KG1 (cell line): ENCODE measurements around the gene MTMR12.
"Not testable (repeated sequence)": the region's sequence is repeated elsewhere in the genome, so short reads cannot be mapped to it uniquely, and the experiment has no call there.

Source experiments
- DNase-seq: peaks from one replicate; lab custom pipeline; 2025; lab: John Stamatoyannopoulos, UW

MTMR12 gene

GRCh38 chr5:32232441-32233219, 80.1 kb downstream of the MTMR12 start:
- DNase-seq = peak; percentile 56

GRCh38 chr5:32231929-32232328, 80.8 kb downstream of the MTMR12 start:
- no peak for DNase-seq

- DNase-seq = peak; percentile 18
Measured at GRCh38 chr5:32231241-32231640, 81.5 kb downstream of the MTMR12 start.

GRCh38 chr5:32230356-32231099, 82.2 kb downstream of the MTMR12 start:
- no peak for DNase-seq

- no peak for DNase-seq
Measured at GRCh38 chr5:32229586-32229985, 83.2 kb downstream of the MTMR12 start.

GRCh38 chr5:32228816-32229215, 83.9 kb downstream of the MTMR12 start:
- DNase-seq = no peak

- no peak for DNase-seq
Measured at GRCh38 chr5:32225445-32225844, 87.3 kb downstream of the MTMR12 start.

GRCh38 chr5:32223972-32224609, 88.6 kb downstream of the MTMR12 start:
- DNase-seq = no peak

- DNase-seq = no peak
Measured at GRCh38 chr5:32222723-32223470, 89.8 kb downstream of the MTMR12 start.

- DNase-seq = peak; percentile 31
Measured at GRCh38 chr5:32217886-32218396, 94.8 kb downstream of the MTMR12 start.

GRCh38 chr5:32214344-32214743, 98.4 kb downstream of the MTMR12 start:
- not testable (repeated sequence) for DNase-seq

- DNase-seq = no peak
Measured at GRCh38 chr5:32210151-32210550, 102.6 kb downstream of the MTMR12 start.

GRCh38 chr5:32208837-32209236, 103.9 kb downstream of the MTMR12 start:
- not testable (repeated sequence) for DNase-seq

- DNase-seq = no peak
Measured at GRCh38 chr5:32207355-32207634, 105.4 kb downstream of the MTMR12 start.

- no peak for DNase-seq
Measured at GRCh38 chr5:32206509-32207354, 106.0 kb downstream of the MTMR12 start.

- DNase-seq = no peak
Measured at GRCh38 chr5:32206053-32206452, 106.7 kb downstream of the MTMR12 start.

- DNase-seq = no peak
Measured at GRCh38 chr5:32202394-32202793, 110.3 kb downstream of the MTMR12 start.

- no peak for DNase-seq
Measured at GRCh38 chr5:32201122-32201753, 111.5 kb downstream of the MTMR12 start.

GRCh38 chr5:32197032-32197431, 115.7 kb downstream of the MTMR12 start:
- no peak for DNase-seq

GRCh38 chr5:32195265-32195664, 117.5 kb downstream of the MTMR12 start:
- DNase-seq = no peak

- DNase-seq = peak; percentile 80
Measured at GRCh38 chr5:32193591-32193990, 119.1 kb downstream of the MTMR12 start.
